NCI-H146 (cell line): Measurements from ENCODE around the gene HTR2B.
"Not testable (repeated sequence)": the region's sequence is repeated elsewhere in the genome, so short reads cannot be mapped to it uniquely, and the experiment has no call there.

Experiments used
- DNase-seq: peaks from one replicate; lab custom pipeline; 2025; lab: John Stamatoyannopoulos, UW

HTR2B gene

DNA sequence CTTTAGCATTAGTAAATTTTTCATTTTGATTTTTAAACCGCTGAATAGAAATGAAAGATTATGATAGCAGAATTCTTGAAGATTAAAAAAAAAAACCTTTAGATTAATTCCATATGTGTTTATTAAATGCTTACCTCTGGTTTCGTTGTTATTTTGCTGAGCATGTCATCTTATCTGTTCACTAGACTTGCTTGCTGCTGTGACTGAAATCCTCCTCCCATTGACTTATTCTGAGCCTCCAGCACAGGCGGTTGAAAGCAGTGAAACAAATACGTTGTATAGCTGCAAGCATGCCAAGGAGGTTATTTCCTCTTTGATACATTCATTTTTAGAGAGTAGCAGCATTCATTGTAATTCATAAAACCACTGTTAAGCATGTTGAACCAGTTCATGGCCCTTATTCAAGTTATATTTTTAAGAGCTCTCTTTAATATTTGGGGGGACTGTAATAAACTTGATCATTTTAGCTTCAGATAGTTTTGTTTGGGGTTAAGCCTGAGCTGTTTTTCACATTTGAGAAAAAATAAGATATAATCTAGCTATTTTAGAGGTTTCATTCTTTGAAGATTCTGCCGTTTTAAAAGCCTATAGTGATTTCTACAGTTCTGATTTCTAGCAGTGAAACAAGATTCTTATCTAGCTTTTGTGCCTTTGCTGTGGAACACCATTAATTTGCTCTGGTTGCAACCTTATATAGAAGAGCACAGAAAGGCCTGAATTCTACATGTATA is at the start of gene HTR2B:
TSS of gene HTR2B (minus strand) at position 205 of the 731 bp plus-strand sequence. CDS start 1,278 bp downstream, outside the sequence.
- no peak for DNase-seq

DNA sequence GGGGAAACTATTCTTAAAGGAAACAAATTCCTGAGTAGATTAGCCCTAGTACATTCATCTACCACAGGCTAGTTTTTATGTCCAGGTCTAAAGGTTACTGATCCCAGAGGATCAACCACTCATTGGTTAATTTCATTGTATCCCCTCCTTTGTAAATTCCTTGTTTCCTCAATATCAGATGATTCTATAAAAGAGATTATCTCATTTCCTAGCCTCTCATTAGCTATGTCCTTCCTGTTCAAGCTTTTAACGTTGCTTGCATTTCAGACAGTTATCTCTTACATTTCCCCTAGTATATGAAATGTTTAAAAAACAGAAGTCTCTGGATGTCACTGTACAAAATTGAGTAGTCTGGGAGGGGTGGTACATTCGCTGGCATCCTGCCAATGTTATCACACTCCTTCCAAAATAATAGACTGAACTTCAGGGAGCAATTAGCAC is 49.4 kb upstream of the HTR2B start:
- DNase-seq, result no peak

DNA sequence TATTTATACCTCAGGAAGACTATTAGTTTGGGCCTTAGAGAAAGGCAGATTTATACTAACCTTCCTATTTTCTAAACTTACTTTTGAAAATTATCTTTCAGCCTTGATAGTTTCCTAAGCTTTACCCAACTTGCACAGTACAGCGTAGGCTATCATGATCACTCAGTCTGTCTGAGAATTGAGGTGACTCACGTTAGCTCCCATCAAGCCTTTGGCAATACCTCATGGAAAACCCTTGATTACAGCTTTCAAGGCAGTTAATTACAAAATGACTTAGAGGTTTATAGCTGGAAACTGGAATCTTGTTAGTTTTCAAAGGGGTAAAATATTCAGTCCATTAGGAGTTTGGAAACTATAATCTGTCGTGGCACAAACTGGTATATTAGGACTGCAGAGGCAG is 47.2 kb upstream of the HTR2B start:
- no peak for DNase-seq

DNA sequence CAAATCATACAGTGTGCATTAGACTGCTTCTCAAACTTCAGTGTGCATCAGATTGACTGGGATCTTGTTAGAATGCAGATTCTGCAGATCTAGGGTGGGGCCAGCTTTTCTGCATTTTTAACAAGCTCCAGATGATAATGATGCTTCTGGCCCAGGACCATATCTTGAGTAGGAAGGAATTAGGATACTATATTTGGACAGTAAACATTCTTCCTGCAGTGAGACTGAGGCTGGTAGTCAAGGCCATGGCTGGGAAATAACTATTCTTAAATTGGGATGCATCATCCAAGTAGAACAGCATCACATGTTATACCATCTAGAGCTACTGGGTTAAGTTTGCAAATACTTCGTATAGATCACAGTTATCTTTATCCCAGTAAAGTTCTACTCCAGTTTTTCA is 45.2 kb upstream of the HTR2B start:
- no peak for DNase-seq

DNA sequence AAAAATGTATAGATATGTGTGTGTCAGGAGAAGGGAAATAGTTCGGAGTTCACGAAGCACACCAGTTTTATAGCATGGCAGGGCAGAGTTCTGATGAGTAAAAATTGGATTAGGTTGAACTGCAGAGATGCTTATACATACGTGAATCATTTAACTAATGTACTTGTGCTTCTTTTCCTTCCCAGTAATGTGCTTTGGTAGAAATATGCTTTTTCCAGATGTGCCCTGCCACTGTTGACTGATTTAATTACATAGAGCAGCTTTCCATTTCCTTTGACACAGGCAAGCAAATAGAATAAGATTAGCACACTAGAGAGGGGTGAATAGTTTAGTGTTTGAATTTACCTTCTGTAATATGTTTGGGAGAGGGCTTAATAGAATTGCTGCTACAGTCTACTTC is 44.6 kb upstream of the HTR2B start:
- DNase-seq, result no peak

DNA sequence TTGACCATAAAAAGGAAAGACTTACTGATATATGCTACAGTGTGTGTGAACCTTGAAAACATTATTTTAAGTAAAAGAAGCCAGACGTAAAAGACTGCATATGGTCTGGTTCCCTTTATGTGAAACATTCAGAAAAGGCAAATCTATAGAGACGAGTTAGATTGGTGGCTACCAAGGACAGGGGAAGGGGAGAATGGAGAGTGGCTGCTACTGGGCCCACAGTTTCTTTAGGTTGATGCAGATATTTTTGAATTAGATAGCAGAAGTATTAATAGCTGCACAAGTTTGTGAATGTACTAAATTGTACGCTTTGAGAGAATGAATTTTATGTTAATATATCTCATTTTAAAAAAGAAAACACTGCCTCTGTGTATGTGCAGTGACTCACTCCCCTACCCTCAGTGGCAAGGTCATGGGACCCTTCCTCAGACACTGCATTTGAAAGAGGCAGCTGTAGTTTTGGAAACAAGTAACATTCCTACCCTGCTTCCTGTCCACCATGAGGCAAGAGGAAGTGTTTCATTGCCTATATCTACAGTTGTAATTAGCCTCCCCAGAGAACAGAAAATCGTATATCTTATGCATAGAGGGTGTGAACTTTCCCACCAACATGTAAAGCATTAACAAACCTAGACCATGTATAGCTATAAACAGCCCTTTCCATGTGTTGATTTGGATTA is 43.8 kb upstream of the HTR2B start:
- DNase-seq, result no peak

DNA sequence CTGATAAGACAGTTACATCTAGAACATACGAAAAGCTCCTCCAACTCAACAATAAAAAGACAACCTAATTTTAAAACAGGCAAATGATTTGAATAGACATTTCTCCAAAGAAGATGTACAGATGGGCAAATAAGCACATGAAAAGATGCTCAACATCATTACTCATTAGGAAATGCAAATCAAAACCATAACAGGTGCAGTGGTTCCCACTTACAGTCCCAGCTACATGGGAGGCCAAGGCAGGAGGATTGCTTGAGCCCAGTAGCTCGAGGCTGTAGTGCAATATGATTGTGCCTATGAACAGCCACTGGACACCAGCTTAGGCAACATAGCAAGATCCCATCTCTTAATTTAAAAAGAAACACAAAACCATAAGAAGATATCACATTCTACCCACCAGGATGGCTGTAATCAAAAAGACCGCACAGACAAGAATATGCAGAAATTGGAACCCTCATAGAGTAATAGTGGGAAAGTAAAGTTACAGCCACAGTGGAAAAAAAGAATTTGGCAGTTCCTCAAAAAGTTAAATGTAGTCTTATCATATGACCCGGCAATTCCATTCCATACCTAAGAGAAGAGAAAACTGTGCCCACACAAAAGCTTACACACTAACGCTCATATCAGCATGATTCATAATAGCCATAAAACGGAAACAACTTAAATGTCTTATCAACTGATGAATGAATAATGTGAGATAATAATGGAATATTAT is 43.1 kb upstream of the HTR2B start:
- DNase-seq, result no peak

DNA sequence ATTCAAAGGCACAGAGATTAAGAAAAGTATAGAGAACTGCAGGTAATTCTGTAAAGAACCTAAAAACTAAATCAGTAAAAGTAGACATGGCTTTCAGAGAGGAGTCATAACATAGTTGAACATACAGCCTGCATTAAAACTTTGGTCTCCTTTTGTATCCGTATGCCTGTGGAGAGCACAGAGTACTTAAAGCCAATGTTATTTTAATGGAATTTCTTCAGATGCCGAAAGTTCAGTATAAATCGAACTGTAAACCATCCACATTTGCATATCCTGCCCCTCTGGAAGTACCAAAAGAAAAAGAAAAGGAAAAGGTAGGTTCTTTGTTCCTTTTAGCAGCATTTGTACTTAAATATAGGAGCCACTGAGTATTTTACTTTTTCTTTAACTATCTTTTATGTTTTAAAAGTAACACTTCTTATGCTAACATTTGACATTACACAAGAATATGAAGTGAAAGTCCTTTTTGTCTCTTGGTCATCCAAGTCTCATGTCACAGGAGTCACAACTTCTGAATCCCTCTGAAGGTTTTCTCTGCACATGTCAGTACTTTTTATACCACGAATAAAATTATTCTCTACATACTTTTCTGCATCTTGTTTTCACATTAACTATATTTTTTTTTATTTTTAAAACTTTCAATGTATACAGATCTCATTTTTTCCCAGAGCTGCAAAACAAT is 38.7 kb upstream of the HTR2B start:
- no peak for DNase-seq

DNA sequence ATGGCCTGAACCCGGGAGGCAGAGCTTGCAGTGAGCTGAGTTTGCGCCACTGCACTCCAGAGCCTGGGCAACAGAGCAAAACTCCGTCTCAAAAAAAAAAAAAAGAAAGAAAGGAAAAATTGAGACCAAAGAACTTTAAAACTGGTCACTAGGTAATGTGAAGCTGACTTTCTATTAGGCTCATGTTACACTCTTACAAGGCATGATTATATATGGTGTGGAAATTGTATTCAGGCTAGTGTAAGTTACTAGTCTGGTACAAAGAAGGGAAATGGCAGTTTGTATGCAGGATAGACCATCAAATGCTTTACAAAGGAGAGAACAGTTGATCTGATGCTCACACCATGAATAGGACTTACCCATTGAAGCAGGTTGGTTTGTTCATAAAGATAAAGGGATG is 38.2 kb upstream of the HTR2B start:
- no peak for DNase-seq

DNA sequence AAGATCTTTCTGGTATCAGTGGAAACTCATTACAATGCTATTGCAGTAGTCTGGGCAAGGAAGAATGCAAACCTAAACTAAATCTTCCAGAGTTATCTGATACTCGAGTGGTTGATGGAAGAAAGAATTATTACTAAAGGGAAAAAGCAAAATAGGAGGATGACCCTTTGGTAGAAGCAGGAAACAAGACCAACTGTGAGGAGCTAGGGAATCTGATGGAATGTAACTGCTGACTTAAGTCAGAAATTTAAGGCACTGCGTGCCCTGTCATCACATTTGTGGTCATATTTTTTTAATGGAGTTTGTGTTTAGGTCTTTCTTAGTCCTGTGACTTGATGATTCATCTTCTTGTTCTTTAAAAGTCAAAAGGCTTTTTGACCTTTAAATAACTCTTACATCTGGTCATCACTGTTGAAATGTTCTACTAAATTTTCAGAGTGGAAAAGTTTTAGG is 37.1 kb upstream of the HTR2B start:
- no peak for DNase-seq

DNA sequence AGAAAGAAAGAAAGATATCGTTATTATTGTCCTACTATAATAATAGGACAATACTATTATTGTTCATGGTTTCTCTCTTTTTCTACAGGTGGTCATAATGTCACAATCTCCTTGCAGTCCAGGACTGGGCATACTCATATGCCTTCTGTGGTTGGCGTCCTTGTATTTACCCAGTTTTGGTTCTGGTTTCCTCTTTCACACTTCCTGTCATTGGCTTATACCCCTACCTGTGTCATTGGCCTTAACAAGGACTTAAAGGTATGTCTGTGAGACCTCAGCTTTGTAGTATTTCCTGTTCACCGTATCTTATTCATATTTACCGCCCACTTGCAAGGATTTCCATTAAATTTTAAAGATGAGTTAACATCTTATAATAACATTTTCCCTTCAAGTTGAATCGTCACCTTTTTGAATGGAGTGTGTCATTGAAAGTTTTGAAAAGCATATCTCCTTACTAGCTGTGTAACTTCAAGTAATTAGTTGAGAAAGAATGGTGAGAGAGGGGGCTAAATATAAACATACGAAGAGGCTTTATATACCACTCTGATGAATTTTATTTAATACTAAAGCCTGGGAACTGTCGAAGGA is 36.5 kb upstream of the HTR2B start:
- DNase-seq, result no peak

DNA sequence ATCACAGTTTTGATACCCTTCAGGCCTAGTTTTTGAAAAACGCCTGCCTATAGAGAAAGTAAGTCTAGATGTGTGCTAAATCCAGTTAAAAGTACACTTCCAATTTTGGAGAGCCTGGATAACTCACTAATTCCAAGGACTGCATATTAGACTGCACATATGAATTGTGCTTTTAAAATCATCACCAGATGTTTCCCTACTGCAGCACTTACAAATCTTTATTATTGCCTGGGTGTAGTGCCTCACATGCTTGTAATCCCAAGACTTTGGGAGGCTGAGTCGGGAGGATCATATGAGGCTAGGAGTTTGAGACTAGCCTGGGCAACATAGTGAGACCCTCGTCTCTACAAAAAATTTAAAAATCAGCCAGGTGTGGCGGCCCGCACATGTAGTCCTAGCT is 35.9 kb upstream of the HTR2B start:
- no peak for DNase-seq

DNA sequence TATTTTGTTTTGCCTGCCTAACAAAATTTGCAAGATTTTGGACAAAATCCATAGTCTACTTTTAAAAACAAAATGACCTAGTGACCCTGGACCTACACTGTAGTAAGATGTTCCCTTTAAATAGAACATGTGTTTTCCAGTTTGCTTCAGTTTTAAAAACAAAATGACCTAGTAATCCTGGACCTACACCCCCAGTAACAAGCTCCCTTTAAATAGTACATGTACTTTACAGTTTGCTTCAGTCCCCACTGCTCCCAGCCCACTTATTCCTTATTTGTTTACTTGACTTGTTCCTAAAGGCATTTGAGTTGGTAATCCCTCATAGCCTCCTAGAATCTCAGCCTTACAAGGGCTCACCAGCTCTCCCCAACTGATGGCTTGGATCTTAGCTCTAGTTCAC is 34.5 kb upstream of the HTR2B start:
- no peak for DNase-seq

DNA sequence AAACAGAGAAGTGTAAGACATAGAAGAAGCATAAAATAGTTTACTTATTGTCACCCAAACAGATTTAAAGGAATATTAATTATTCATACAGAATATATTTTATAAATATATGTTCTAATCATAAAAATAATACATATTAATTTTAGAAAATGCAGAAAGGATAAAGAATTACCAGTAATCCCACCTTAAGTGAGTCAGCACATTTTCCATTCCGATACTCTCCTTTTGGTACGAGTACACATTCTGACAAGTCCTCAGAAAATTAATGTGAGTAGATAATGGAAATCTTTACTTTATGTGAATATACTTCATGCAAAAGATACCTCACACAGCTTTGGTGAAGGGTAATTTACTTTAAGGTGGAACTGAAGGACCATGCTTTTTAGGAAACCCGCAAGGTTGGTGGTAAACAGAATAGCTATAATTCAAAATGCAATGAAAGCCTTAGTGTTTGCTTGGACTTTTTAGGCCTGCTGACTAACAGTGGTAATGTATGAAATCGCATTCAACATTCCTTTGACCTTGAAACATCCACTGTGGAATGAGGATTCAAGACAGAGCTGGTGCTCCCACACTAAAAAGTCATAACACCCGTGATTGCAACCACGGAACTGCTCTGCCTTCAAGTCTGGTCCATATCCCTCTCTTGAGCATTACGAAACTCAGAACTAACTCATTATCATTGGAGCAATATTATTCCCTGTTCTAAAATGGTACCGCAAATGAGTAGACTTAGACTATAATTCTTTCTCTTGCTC is 28.1 kb upstream of the HTR2B start:
- no peak for DNase-seq

DNA sequence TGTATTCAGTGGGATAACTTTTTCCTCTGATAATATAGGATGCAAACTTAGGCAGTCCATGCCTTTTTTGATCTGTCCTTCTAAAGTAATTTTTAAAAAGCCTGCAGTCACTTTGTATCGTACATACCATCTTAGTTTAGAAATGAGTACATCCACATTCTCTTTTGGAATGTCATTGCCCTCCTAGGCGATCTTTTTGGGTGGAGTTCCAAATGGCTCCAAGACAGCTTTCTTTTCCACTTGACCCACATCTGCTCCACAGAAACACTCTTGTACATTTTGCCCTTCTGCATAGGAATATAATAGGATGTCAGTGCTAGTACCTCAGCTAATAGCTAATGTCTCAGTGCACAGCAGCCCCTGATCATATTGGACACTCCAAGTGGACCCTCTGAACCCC is 21.8 kb upstream of the HTR2B start:
- DNase-seq, result no peak

DNA sequence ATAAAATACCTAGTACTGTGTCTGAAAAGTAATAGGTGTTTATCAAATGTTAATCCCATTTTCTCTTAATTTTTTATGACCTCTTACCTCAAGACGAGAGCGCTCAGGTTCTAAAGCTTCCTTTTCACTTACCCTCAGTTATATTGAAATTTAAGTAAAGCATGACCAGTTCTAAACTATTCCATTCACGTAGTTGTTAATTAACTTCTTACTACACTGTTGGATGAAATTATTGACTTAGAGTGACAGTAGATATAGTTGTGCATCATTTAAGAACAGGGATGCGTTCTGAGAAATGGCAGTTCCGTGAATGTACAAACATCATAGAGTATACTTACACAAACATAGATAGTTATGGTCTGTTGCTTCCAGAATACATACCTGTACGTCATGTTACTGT is 20.1 kb upstream of the HTR2B start:
- no peak for DNase-seq

DNA sequence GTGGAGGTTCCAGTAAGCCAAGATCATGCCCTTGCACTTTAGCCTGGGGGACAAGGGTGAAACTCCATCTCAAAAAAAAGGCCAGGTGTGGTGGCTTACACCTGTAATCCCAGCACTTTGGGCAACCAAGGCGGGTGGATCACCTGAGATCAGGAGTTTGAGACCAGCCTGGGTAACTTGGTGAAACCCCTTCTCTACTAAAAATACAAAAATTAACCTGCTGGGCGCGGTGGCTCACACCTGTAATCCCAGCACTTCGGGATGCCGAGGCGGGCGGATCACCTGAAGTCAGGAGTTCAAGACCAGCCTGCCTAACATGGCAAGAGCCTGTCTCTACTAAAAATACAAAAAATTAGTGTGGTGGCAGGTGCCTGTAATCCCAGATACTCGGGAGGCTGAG is 16.0 kb upstream of the HTR2B start:
- DNase-seq, result not testable (repeated sequence)

DNA sequence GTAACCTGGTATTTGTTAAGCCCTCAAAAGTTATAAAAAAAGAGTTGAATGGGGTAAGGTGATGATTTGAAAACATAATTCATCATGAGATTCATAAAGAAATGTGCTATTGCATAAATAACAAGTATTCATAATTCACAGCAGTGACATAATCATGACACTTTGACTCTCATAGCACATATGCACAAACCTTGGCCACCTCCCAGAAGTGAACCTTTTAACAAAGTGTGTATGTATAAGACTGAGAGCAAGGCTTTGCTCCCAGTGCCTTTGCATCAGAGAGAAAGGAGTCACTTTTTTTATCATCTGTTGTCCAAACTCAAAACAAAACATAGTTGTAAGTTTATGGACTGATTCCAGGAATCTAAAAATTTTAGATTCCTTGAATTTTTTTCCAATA is 15.0 kb upstream of the HTR2B start:
- DNase-seq, result no peak

DNA sequence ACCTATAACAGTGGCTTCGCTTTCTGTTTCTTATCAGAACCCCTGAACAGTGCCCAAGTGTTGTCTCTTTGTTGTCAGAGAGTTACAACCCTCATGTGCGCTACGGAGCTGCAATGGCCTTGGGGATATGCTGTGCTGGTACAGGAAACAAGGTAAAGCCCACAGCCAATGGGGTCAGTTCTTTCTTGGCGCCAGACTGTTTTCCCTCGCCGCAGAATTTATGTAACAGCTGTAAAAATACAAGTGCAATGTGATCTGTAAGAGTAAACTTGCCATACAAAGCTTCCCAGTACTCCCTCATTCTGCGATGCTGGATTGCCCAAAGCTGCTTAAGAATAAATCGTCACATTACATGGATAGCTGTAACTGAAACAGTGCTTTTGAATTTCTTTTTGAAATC is 13.9 kb upstream of the HTR2B start:
- peak; percentile 72 for DNase-seq

DNA sequence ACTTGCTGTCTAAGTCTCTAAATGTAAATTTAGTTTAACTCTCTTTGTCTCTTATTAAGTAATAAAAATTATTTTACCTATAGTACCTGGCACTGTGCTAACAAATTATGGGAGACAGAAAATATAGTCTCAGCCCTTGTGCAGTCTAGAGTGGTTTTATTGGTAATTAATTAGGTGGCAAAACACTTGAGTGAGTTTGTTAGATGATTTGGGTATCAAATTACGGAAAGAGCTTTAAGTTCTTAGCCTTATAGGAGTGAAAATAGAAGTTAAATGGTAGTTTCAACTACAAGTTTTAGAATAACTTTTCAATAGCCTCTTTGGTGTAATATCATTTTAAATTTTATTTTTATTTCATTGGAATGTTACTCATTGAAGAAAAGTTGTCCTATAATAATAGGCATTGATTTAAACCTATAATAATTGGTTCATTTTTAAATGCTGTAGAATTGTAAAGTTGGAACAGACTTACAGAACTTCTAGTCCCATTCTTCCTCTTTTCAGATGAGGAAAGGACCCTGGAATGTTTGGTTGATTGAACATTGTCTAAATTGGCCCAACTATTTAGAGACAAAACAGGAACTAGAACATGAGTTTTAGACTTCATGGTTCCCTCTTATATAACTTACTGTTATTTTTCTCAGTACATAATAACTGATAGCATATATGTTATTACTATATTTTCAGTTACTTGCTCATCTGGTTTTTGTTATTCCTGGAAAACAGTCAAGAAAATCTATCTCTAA is 10.2 kb upstream of the HTR2B start:
- DNase-seq, result no peak
